Measurements from ENCODE around the gene PDE1C.

The PDE1C gene

DNA sequence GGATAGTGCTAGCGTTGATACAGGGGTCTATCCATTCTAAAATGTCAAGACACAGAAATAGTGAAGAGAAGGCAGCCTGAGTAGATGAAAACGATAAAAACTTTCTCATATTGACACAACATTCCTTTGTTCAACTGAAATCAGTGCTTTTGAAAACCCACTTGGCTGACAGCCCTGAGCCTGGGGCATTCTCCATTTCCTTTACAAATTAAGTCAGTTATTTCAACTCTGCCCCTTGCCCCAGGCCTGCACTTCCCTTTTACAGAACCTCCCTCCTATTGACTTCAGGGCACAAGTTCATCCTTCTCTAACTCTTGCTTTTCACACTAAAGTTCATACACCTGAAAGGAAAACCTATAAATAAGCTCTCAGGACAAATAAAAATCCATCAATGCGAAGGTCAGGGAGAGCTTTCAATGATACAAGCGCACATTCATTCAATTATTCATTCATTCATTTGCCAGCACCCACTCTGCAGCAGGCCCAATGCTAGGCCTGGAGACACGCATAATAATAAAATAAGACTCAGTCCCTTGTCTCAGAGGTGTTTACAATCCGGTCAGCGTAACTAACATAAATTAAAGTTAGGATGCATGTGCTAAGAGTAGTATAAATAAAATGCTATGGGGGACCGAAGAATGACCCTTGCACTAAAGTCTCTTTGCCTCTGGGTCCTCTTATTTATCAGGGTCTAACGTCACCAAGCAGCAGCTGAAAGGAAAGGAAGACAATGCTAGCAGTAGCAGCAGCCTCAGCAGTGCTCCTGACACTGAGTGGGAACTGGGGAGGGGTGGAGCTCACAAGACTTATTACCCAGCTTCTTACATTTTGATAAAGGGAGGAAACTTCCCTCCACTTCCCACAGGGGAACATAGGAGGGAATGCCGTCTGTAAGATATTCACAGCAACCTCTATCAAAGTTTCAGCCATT is 134.8 kb downstream of the PDE1C start:
- no peak overlapping the region for H3K27ac ChIP-seq (ENCODE audit: low read length)

DNA sequence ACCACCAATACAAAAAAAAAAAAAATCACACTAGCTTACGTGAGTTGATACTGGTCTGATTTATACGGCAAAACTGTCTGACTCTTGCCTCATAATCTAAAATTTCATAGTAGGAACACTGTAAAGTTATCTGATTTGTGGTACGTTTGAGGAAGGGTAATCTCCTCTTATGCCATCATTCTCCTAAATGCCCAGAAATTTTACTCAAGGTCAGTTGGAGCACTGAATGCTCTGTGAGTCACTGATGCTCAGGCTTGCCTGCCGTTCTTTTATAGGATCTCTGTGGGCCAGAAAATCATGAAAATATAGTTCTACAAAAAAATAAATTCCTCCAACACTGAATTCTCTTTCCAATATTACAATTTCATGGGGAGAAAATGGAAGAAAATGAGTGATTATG is 135.7 kb downstream of the PDE1C start:
- Histone ChIP-seq H3K9me3 (ENCODE audit: control insufficient read depth in 1 of 2, low read length in 2 of 2) (no peaks in the 10 kb centered on the region), H3K4me1 (ENCODE audit: control insufficient read depth in 1 of 2, insufficient read depth in 2 of 2, low read length in 2 of 2) (no peaks in the 10 kb centered on the region), H3K36me3 (ENCODE audit: control insufficient read depth in 1 of 2, insufficient read depth in 2 of 2, low read length in 2 of 2) (no peaks in the 10 kb centered on the region), H3K27me3 (ENCODE audit: low read depth, low read length) (no peaks in the 10 kb centered on the region), H3K27ac (ENCODE audit: low read length) (no peak overlapping the region), H3K4me3 (ENCODE audit: low read depth in 1 of 2, low read length in 2 of 2) (no peak overlapping the region)

More for the DNA sequence above, 134.8 kb downstream of the PDE1C start:
- H3K9me3 ChIP-seq (ENCODE audit: control insufficient read depth in 1 of 2, low read length in 2 of 2), result no peaks in the 10 kb centered on the region
- no peaks in the 10 kb centered on the region for H3K36me3 ChIP-seq (ENCODE audit: control insufficient read depth in 1 of 2, insufficient read depth in 2 of 2, low read length in 2 of 2)
- no peaks in the 10 kb centered on the region for H3K27me3 ChIP-seq (ENCODE audit: low read depth, low read length)
- no peak overlapping the region for H3K4me3 ChIP-seq (ENCODE audit: low read depth in 1 of 2, low read length in 2 of 2)
- no peaks in the 10 kb centered on the region for H3K4me1 ChIP-seq (ENCODE audit: control insufficient read depth in 1 of 2, insufficient read depth in 2 of 2, low read length in 2 of 2)

DNA sequence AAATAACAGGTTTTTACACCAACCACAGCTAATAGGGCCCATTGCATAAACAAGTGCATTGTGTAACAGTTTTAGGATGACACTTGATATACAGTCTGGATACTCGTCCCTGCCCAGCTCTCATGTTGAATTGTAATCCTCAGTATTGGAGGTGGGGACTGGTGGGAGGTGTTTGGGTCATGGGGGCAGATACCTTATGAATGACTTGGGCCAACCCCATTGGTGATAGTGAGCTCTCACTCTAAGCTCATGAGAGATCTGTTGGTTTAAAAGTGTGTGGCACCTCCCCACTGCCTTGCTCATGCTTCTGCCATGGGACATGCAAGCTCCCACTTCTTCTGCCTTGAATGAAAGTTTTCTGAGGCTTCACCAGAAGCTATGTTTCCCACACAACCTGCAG is 136.7 kb downstream of the PDE1C start:
- Histone ChIP-seq H3K27me3 (ENCODE audit: low read depth, low read length) (no peaks in the 10 kb centered on the region), H3K36me3 (ENCODE audit: control insufficient read depth in 1 of 2, insufficient read depth in 2 of 2, low read length in 2 of 2) (no peaks in the 10 kb centered on the region), H3K4me3 (ENCODE audit: low read depth in 1 of 2, low read length in 2 of 2) (no peak overlapping the region), H3K4me1 (ENCODE audit: control insufficient read depth in 1 of 2, insufficient read depth in 2 of 2, low read length in 2 of 2) (no peaks in the 10 kb centered on the region), H3K9me3 (ENCODE audit: control insufficient read depth in 1 of 2, low read length in 2 of 2) (no peaks in the 10 kb centered on the region), H3K27ac (ENCODE audit: low read length) (no peak overlapping the region)

DNA sequence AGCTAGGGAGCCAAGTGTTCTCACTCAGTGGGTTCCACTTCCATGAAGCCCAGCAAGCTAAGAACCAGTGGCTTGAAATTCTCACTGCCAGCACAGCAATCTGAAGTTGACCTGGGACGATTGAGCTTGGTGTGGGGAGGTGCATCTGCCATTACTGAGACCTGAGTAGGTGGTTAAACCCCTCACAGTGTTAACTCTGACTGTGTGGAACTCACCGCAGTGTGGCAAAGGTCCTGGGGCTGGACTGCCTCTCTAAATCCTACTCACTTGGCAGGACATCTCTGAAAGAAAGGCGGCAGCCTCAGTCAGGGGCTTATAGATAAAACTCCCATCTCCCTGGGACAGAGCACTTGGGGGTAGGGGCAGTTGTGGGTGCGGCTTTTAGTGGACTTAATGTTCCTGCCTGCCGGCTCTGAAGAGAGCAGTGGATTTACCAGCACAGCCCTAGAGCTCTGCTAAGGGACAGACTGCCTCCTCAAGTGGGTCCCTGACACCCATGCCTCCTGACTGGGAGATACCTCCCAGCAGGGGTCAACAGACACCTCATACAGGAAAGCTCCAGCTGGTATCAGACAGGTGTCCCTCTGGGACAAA is 143.1 kb downstream of the PDE1C start:
- no peak overlapping the region for H3K27ac ChIP-seq (ENCODE audit: low read length)

DNA sequence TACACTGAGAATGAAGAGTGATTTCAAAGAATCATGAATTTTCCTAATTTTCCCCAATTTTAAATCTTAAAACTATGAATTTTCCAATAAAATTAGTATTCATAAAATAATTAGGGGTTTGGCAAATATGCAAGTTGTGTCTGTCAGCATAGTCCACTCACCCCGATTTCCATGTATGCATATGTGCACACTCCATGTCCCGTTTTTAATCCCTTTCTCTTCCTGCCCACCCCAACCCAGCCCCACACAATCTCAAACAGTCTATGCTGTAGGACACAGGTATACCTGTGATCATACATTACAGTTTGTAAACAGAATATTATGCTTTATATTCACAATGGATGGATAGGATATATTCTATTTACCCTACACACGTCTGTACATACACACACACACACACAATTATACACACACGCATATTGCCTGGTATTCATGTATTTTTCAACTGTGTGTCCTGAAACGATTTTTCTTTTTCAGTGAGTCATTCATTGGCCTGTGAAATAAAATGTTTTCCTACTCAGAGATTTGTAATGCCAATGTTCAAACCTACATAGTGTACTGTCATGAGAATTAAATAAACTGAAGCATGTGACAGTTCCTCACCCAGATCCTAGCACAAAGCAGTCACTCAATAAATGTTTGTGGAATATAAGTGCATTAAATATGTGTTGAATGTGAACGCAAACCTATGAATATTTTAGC is 144.3 kb downstream of the PDE1C start:
- Histone ChIP-seq H3K4me1 (ENCODE audit: control insufficient read depth in 1 of 2, insufficient read depth in 2 of 2, low read length in 2 of 2) (no peaks in the 10 kb centered on the region), H3K27ac (ENCODE audit: low read length) (no peak overlapping the region), H3K27me3 (ENCODE audit: low read depth, low read length) (no peaks in the 10 kb centered on the region), H3K9me3 (ENCODE audit: control insufficient read depth in 1 of 2, low read length in 2 of 2) (no peaks in the 10 kb centered on the region), H3K36me3 (ENCODE audit: control insufficient read depth in 1 of 2, insufficient read depth in 2 of 2, low read length in 2 of 2) (no peaks in the 10 kb centered on the region), H3K4me3 (ENCODE audit: low read depth in 1 of 2, low read length in 2 of 2) (no peak overlapping the region)

More for the DNA sequence above, 143.1 kb downstream of the PDE1C start:
- Histone ChIP-seq H3K4me3 (ENCODE audit: low read depth in 1 of 2, low read length in 2 of 2) (no peak overlapping the region), H3K36me3 (ENCODE audit: control insufficient read depth in 1 of 2, insufficient read depth in 2 of 2, low read length in 2 of 2) (no peaks in the 10 kb centered on the region), H3K27me3 (ENCODE audit: low read depth, low read length) (no peaks in the 10 kb centered on the region), H3K9me3 (ENCODE audit: control insufficient read depth in 1 of 2, low read length in 2 of 2) (no peaks in the 10 kb centered on the region), H3K4me1 (ENCODE audit: control insufficient read depth in 1 of 2, insufficient read depth in 2 of 2, low read length in 2 of 2) (no peaks in the 10 kb centered on the region)

DNA sequence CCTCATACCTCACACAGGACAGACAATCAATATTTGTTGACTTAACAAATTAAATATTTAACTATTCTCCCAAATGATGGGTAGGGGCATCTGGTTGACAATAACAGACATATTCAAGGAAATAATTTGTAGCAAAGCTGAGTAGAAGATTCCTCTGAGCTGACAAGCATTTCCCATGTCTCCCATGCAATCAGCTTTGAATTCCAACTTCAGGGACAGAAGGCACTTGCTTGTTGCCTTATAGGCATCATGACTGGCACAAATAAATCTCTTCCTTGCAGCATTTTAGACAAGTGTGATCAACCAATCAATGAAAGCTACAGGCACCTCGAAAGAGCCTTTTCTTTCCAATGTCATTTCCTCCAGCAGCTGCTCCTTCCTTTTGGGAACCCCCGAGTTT is 146.0 kb downstream of the PDE1C start:
- no peaks in the 10 kb centered on the region for H3K27me3 ChIP-seq (ENCODE audit: low read depth, low read length)
- no peak overlapping the region for H3K27ac ChIP-seq (ENCODE audit: low read length)
- no peaks in the 10 kb centered on the region for H3K4me1 ChIP-seq (ENCODE audit: control insufficient read depth in 1 of 2, insufficient read depth in 2 of 2, low read length in 2 of 2)
- H3K9me3 ChIP-seq (ENCODE audit: control insufficient read depth in 1 of 2, low read length in 2 of 2), result no peaks in the 10 kb centered on the region
- no peaks in the 10 kb centered on the region for H3K36me3 ChIP-seq (ENCODE audit: control insufficient read depth in 1 of 2, insufficient read depth in 2 of 2, low read length in 2 of 2)
- H3K4me3 ChIP-seq (ENCODE audit: low read depth in 1 of 2, low read length in 2 of 2), result no peak overlapping the region

DNA sequence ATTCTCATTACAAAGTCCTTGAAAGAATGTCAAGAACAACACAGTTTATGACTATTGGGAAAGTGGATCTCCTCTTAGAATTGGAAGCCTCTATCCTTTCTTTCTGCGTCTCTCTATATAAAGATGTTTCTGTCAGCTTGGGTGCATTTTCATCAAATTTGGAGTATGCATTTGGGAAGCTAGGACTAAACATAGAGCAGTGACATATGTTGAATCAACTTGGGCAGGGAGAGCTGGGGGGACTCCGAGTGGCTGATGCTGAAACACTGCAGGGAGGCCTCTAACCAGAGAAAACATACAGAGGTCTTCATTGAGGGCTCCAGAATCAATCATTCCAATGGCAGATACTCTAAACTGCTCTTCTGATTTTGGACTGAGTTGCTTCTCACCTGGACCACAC is 147.4 kb downstream of the PDE1C start:
- H3K27ac ChIP-seq (ENCODE audit: low read length), result no peak overlapping the region
- H3K27me3 ChIP-seq (ENCODE audit: low read depth, low read length), result no peaks in the 10 kb centered on the region
- no peaks in the 10 kb centered on the region for H3K4me1 ChIP-seq (ENCODE audit: control insufficient read depth in 1 of 2, insufficient read depth in 2 of 2, low read length in 2 of 2)
- no peaks in the 10 kb centered on the region for H3K9me3 ChIP-seq (ENCODE audit: control insufficient read depth in 1 of 2, low read length in 2 of 2)
- H3K36me3 ChIP-seq (ENCODE audit: control insufficient read depth in 1 of 2, insufficient read depth in 2 of 2, low read length in 2 of 2), result no peaks in the 10 kb centered on the region
- no peak overlapping the region for H3K4me3 ChIP-seq (ENCODE audit: low read depth in 1 of 2, low read length in 2 of 2)

DNA sequence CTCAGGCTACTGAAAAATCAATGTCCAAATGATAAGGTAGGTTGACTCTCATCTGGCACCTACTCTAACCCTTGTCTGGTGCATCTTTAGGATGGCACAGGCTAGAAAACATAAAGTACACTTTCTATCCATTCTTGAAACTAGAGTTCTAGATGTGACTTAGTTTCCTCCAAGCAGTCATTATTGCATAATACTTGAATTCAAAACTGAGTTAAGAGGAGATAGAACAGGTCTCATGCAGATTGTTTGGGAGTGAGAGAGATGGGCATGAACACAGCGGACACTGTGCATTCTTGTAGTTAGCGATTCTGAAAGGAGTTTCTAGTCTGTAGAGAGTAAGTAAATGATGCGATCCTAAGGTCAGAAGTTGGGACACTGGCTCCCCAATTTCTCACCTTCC is 149.2 kb downstream of the PDE1C start:
- H3K4me1 ChIP-seq (ENCODE audit: control insufficient read depth in 1 of 2, insufficient read depth in 2 of 2, low read length in 2 of 2), result no peaks in the 10 kb centered on the region
- no peaks in the 10 kb centered on the region for H3K9me3 ChIP-seq (ENCODE audit: control insufficient read depth in 1 of 2, low read length in 2 of 2)
- H3K4me3 ChIP-seq (ENCODE audit: low read depth in 1 of 2, low read length in 2 of 2), result no peak overlapping the region
- H3K27ac ChIP-seq (ENCODE audit: low read length), result no peak overlapping the region
- no peaks in the 10 kb centered on the region for H3K36me3 ChIP-seq (ENCODE audit: control insufficient read depth in 1 of 2, insufficient read depth in 2 of 2, low read length in 2 of 2)
- H3K27me3 ChIP-seq (ENCODE audit: low read depth, low read length), result no peaks in the 10 kb centered on the region

DNA sequence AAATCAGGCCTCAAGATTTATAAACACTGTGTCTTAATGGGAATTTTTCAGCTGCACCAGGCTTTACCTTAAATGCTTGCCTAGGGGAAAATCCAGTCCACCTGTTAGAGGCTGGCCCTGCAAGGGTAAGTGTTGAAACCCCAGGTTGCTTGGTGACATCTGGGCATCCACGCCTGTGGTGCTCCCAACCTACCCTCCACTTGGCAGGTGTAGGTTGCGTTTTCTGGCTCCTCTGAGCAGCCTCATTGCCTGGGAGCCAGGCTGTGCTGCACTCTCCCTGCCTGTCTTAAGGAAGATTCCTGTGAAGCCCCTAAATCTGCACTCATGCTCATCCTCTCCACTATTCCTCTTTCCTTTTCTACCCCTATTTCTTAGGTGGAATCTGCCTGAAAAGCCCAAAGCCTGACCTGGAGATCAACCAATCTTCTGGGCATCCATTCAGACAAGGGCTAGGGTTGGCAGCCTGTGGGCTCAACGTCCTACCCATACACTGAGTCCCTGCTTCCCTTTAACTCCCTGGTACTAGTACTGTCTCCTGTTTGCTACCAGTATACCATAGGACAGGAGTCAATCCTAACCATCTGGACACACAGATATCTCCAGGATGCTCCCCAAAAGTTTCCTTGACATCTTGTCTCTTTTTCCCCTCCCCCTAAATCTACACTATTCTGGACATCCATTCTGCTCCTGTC is 150.4 kb downstream of the PDE1C start:
- Histone ChIP-seq H3K4me1 (ENCODE audit: control insufficient read depth in 1 of 2, insufficient read depth in 2 of 2, low read length in 2 of 2) (no peaks in the 10 kb centered on the region), H3K27ac (ENCODE audit: low read length) (no peak overlapping the region), H3K36me3 (ENCODE audit: control insufficient read depth in 1 of 2, insufficient read depth in 2 of 2, low read length in 2 of 2) (no peaks in the 10 kb centered on the region), H3K27me3 (ENCODE audit: low read depth, low read length) (no peaks in the 10 kb centered on the region), H3K9me3 (ENCODE audit: control insufficient read depth in 1 of 2, low read length in 2 of 2) (no peaks in the 10 kb centered on the region), H3K4me3 (ENCODE audit: low read depth in 1 of 2, low read length in 2 of 2) (no peak overlapping the region)

DNA sequence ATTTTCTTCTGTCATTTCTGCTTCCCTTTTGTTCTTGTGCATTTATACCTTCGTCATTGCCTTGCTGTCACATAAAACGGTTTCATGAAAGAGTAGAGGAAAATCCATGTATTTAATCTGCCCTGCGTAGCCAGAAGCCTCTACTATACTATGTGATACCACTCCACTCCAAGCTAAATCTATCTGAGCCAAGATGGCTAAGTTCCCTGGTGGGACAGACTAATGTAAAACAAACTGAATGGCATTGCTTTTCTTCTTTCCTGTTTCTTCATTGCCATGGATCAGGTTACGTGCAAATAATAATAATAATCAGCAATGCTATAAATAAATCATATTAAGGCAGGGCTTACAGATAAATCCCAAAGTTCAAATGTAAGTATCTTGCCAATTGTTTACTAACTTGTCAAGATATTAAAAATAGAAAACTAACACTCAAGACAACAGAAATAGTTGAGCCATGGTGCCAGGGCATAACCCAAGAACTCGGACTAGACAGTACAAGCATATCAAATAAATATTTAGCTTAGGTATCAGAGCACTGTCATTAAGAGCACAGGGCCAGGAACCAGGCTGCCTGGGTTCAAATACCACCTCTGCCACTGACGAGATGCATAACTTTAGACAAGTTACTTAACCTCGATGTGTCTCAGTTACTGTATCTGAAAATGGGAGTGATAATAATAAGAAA is 151.4 kb downstream of the PDE1C start:
- Histone ChIP-seq H3K9me3 (ENCODE audit: control insufficient read depth in 1 of 2, low read length in 2 of 2) (no peaks in the 10 kb centered on the region), H3K27me3 (ENCODE audit: low read depth, low read length) (no peaks in the 10 kb centered on the region), H3K27ac (ENCODE audit: low read length) (no peak overlapping the region), H3K36me3 (ENCODE audit: control insufficient read depth in 1 of 2, insufficient read depth in 2 of 2, low read length in 2 of 2) (no peaks in the 10 kb centered on the region), H3K4me1 (ENCODE audit: control insufficient read depth in 1 of 2, insufficient read depth in 2 of 2, low read length in 2 of 2) (no peaks in the 10 kb centered on the region), H3K4me3 (ENCODE audit: low read depth in 1 of 2, low read length in 2 of 2) (no peak overlapping the region)

Measured in muscle layer of duodenum (tissue), 2 donors.